Stimulated activated effector memory CD8-positive, alpha-beta T cell treated with anti-CD3 and anti-CD28 coated beads, Interleukin-12 subunit alpha, Interleukin-12 subunit beta, amount 100 ng/mL, for 72 hours (primary cell): Measurements from ENCODE around the gene ARHGAP26.

Experiments used
- ATAC-seq: fragments of 150-1000 bp; cut with Tn5 transposase; 2 replicates; pipeline ENCODE4 v1.10.0; 2021
- DNase-seq, 2 donors: peaks; one replicate each; pipeline ENCODE4 v3.0.0; 2021 to 2022; ENCODE audit warnings: low spot score in 2 of 2
- H3K27ac Mint-ChIP-seq: one replicate; pipeline ENCODE4 v1.8.0; 2022; ENCODE audit warnings: mild to moderate bottlenecking, mixed read lengths
- H3K36me3 Mint-ChIP-seq: one replicate; pipeline ENCODE4 v1.8.0; 2022; ENCODE audit warnings: mild to moderate bottlenecking, mixed read lengths
- H3K4me1 Mint-ChIP-seq: one replicate; pipeline ENCODE4 v1.8.0; 2022; ENCODE audit warnings: mixed read lengths
- H3K4me3 Mint-ChIP-seq: one replicate; pipeline ENCODE4 v1.8.0; 2022; ENCODE audit warnings: mild to moderate bottlenecking, mixed read lengths
- H3K9me3 Mint-ChIP-seq: one replicate; pipeline ENCODE4 v1.8.0; 2022; ENCODE audit warnings: mixed read lengths

The ARHGAP26 gene

DNA sequence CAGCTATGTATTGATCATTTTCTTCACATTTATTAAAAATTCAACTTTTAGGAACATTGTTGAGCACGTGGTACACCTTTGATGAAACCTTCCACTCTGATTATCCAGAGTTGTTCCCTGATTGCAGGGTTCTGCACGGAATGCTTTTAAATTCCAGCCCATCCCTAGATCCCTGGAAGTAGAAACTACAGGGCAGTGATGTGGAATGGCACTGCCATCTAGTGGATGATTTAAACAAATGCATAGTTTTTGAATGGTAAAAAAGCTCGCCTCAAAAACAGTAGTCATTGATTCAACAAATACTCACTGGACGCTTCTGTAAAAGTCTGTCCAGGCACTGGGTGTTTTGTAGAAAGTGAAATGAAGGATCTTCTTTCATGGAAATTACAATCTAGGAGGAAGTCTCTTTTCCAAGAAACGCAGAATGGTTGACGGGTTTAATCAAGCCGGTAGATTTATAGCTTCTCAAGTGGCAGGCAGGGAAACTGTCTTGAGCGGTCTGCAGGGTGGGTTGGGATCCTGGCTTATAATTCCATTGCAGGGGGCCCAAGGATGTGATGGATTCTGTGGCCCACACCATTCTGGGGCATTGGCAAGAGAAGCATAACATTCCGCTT lies 118.4 kb downstream of the ARHGAP26 start:
- Mint-ChIP-seq H3K4me3 (no peak overlapping the region), H3K27ac (no peak overlapping the region), H3K36me3 (peaks cover 33% of the 10 kb centered on the region), H3K4me1 (peaks cover 24% of the 10 kb centered on the region), H3K9me3 (no peaks in the 10 kb centered on the region)
- no peak for ATAC-seq
- no peak for DNase-seq

DNA sequence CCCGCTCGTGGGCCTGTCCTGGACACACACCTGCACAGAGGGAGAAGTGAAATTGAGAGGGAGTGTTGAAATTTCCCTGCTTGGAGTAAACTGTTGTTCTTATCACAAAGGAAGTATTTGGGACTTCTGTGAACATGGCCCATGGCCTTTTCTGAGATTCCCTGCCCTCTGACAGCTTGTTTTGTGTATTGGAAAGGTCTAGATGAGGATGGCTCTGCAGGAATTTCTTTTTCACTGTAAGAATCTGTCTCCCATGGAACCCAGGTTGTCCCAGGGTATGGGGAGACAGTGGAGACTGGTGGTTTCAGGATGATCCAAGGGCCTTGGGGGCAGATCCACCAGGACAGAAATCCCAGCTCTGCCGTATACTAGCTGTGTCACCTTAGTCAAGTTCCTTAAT lies 121.8 kb downstream of the ARHGAP26 start:
- ATAC-seq (no peak), DNase-seq (no peak)
- Mint-ChIP-seq H3K27ac (no peak overlapping the region), H3K36me3 (peaks cover 45% of the 10 kb centered on the region), H3K4me3 (no peak overlapping the region), H3K4me1 (peaks cover 25% of the 10 kb centered on the region), H3K9me3 (no peaks in the 10 kb centered on the region)

- Mint-ChIP-seq H3K9me3 (no peaks in the 10 kb centered on the region), H3K4me3 (no peak overlapping the region), H3K36me3 (peaks cover 44% of the 10 kb centered on the region), H3K27ac (no peak overlapping the region), H3K4me1 (peaks cover 25% of the 10 kb centered on the region)
- ATAC-seq = no peak
- DNase-seq = no peak
Measured at GRCh38 chr5:142894315-142894714, 124.1 kb downstream of the ARHGAP26 start.

GRCh38 chr5:142894749-142895148 lies 124.6 kb downstream of the ARHGAP26 start:
- peaks cover 25% of the 10 kb centered on the region for H3K4me1 Mint-ChIP-seq
- no peak overlapping the region for H3K4me3 Mint-ChIP-seq
- H3K9me3 Mint-ChIP-seq = no peaks in the 10 kb centered on the region
- H3K27ac Mint-ChIP-seq = no peak overlapping the region
- peaks cover 47% of the 10 kb centered on the region for H3K36me3 Mint-ChIP-seq
- ATAC-seq (no peak), DNase-seq (no peak)

DNA sequence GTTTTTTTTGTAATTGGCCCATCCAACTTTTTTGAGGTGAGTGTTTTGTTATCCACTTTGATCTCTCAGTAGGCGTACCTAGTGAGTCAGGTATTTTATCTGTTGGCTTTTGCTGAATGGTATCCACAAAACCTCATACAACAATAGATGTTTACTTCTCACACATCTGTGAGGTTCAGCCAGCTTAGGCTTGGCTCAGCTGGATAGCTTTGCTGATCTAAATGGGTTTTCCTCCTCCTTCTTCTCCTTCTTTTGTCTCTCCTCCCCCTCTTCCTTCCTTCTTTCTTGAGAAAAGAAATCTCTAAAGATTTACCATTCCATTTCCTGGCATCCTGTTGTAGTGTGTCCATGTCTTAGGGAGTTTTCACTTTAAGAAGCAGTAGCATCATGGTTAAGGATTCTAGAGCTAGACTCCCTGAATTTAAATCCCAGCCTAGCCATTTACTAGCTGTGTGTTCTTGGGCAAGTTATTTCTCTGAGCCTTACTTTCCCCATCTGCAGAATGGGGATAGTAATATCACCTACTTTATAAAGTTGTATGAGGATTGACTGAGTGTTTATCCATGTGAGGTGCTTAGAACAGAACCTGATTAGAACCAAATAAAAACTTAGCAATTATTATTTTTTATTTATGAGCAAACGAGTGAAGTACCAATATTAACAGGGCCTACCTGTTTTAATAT lies 126.3 kb downstream of the ARHGAP26 start:
- peaks cover 44% of the 10 kb centered on the region for H3K36me3 Mint-ChIP-seq
- no peak overlapping the region for H3K4me3 Mint-ChIP-seq

GRCh38 chr5:142897328-142897727 lies 127.2 kb downstream of the ARHGAP26 start:
- Mint-ChIP-seq H3K36me3 (peaks cover 51% of the 10 kb centered on the region), H3K27ac (no peak overlapping the region), H3K4me1 (peaks cover 6% of the 10 kb centered on the region), H3K9me3 (no peaks in the 10 kb centered on the region), H3K4me3 (no peak overlapping the region)
- no peak for DNase-seq
- ATAC-seq = peak; percentile 65

More for the DNA sequence above, 126.3 kb downstream of the ARHGAP26 start:
- ATAC-seq (no peak), DNase-seq (no peak)
- H3K9me3 Mint-ChIP-seq = no peaks in the 10 kb centered on the region
- peaks cover 8% of the 10 kb centered on the region for H3K4me1 Mint-ChIP-seq
- H3K27ac Mint-ChIP-seq = no peak overlapping the region

GRCh38 chr5:142900927-142901326 lies 130.8 kb downstream of the ARHGAP26 start:
- Mint-ChIP-seq H3K27ac (no peak overlapping the region), H3K9me3 (no peaks in the 10 kb centered on the region), H3K4me3 (no peak overlapping the region), H3K4me1 (peaks cover 6% of the 10 kb centered on the region), H3K36me3 (peaks cover 64% of the 10 kb centered on the region)
- DNase-seq = no peak
- ATAC-seq = no peak

DNA sequence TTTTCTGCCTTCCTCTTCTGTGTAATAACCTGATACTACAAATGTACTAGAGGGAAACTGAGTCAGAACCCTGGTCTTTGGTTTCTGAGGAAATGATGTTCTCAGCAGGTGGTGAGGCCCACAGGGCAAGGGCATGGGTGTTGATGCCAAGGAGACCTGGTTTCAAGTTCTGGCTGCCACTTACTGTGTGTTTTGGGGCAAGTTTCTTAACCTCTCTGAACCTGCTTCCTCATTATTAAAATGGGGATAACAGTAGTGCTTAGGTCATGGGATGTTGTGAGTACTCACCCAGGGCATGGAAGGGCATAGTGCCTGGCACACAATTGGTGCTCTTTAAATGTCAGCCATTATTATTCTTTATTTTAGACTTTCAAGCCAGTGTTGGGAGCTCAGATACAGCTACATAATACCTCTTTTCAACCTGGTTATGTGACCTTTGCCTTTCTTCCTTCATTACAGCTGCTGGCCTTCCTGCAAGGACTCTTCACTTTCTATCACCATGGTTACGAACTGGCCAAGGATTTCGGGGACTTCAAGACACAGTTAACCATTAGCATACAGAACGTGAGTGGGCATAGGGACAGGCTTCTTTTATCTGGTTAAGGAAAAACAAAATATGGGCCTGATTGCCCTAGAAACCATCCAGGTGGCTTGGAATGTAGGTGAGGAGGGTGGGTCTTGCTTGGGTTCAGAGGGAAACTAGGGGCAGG lies 131.5 kb downstream of the ARHGAP26 start:
- no peaks in the 10 kb centered on the region for H3K9me3 Mint-ChIP-seq
- ATAC-seq (no peak), DNase-seq (no peak)
- H3K4me1 Mint-ChIP-seq = peaks cover 8% of the 10 kb centered on the region
- peak overlapping the region; percentile 20 for H3K27ac Mint-ChIP-seq
- no peak overlapping the region for H3K4me3 Mint-ChIP-seq
- H3K36me3 Mint-ChIP-seq = peaks cover 64% of the 10 kb centered on the region

DNA sequence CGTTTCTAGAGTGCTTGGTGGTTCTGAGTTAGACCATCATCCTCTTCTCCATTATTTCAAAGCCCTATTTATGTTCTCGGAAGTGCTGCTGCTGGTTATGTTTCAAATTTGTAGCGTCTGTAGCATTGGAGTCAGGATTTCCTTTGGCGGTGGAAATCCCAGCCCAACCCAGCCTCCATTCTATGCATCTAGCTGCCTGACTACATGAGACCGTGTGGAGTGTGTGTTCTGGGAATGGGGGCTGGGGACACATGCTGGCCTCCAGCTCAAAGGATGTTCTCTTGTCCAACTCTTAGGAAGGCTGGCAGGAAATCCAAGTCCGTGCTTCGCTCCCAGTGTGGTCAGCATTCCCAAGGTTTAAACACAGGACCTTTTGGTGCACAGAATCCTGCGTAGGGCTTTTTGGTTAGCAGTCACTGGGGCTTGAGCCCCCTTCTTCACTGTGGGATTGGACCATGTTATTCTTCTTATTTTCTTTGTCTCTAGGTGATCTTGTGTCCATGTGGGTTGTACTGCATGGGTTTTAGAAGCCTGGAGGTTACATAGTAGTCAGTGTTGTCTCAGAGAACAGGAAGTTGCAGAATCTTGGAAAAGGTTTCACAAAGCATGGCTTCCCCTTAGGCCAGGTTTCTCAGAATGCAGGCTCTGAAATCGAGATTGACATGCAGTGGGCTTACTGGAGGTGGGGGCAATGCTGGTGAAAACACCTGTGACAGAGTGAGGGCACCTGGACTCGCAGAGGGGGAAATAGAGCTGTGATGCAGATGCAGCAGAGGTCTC lies 132.2 kb downstream of the ARHGAP26 start:
- H3K36me3 Mint-ChIP-seq = peaks cover 70% of the 10 kb centered on the region
- peaks cover 7% of the 10 kb centered on the region for H3K4me1 Mint-ChIP-seq
- H3K27ac Mint-ChIP-seq = peak overlapping the region; percentile 20
- no peaks in the 10 kb centered on the region for H3K9me3 Mint-ChIP-seq
- no peak for ATAC-seq
- H3K4me3 Mint-ChIP-seq = no peak overlapping the region
- DNase-seq = no peak

GRCh38 chr5:142904416-142904815 lies 134.2 kb downstream of the ARHGAP26 start:
- no peak for DNase-seq

GRCh38 chr5:142905348-142905747 lies 135.2 kb downstream of the ARHGAP26 start:
- H3K9me3 Mint-ChIP-seq = no peaks in the 10 kb centered on the region
- H3K36me3 Mint-ChIP-seq = peaks cover 84% of the 10 kb centered on the region
- peaks cover 7% of the 10 kb centered on the region for H3K4me1 Mint-ChIP-seq
- ATAC-seq (peak; percentile 76), DNase-seq (no peak)
- H3K27ac Mint-ChIP-seq = no peak overlapping the region
- H3K4me3 Mint-ChIP-seq = no peak overlapping the region

More at GRCh38 chr5:142904416-142904815, 134.2 kb downstream of the ARHGAP26 start:
- Mint-ChIP-seq H3K27ac (no peak overlapping the region), H3K4me3 (no peak overlapping the region), H3K4me1 (peaks cover 7% of the 10 kb centered on the region), H3K36me3 (peaks cover 77% of the 10 kb centered on the region), H3K9me3 (no peaks in the 10 kb centered on the region)
- ATAC-seq = no peak

DNA sequence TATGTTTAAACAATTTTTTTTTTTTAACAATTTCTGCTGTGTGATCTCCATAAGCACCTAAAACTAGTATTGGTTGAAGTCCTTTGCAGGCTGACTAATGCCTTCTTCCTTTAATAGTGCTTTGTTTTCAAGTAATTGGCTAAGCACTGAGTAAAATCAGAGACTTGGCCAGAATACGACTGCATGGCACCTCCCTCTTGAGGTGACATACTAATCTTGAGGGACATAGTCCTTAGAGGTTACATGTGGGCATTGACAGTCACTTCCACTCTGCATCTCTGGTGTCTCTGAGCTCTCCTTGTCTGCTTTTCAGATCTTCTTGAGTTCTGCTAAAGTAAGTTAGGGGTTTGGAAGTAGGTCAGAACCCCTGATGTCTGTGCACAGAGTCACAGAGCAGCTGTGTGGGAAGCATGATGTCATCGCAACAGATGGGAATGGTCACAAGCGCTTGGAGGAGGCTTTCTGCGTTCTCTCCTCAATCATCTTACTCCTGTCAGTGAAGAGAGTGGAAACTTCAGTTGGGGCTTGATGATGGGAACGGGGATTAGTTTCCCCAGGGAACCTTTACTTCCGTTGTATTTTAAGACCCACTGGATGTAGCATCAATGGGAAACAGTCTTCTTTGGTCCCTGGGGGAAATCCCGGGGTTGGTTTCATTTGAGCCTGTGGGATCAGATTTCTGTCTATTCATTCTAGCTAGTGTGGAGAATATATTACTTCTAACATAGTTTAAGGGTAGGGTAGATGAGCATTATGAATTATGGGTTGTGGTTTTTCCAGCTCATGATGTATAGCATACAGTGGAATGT lies 136.9 kb downstream of the ARHGAP26 start:
- DNase-seq (no peak), ATAC-seq (peak; percentile 69)
- H3K36me3 Mint-ChIP-seq = peaks cover 90% of the 10 kb centered on the region
- peak overlapping the region; percentile 30 for H3K27ac Mint-ChIP-seq
- H3K4me1 Mint-ChIP-seq = peaks cover 7% of the 10 kb centered on the region
- no peak overlapping the region for H3K4me3 Mint-ChIP-seq
- no peaks in the 10 kb centered on the region for H3K9me3 Mint-ChIP-seq

DNA sequence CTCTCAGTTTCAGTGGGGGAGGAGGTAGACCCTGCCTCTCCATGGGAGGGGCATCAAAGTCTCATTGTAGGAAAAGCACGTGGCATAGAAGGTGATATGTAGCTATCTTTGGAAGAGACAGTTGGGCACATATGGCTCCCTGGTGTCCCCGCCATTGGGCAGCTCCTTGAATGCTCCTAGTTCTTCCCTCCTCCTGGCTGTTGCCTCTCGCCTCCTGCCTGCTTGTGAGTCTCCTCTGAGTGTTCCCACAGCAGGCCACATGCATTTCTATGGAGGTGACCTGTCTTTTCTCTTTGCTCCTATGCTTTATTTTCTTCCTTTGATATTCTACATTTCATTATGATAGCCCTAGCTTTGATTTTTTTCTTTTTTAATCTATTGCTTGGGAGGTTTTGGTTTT lies 138.5 kb downstream of the ARHGAP26 start:
- Mint-ChIP-seq H3K4me1 (peaks cover 7% of the 10 kb centered on the region), H3K27ac (no peak overlapping the region), H3K4me3 (no peak overlapping the region), H3K36me3 (peaks cover 90% of the 10 kb centered on the region), H3K9me3 (no peaks in the 10 kb centered on the region)
- ATAC-seq (no peak), DNase-seq (no peak)

GRCh38 chr5:142910128-142910527 lies 140.0 kb downstream of the ARHGAP26 start:
- DNase-seq = no peak
- Mint-ChIP-seq H3K36me3 (peaks cover 86% of the 10 kb centered on the region), H3K27ac (no peak overlapping the region), H3K4me1 (peaks cover 7% of the 10 kb centered on the region), H3K4me3 (no peak overlapping the region), H3K9me3 (no peaks in the 10 kb centered on the region)
- no peak for ATAC-seq
